Measurements from ENCODE around the gene MAGI1. TPM values are rescaled to one million over a fixed set of nuclear protein-coding genes. Genes with fewer than 3 reads are reported as not detected.

MAGI1 gene
- total RNA-seq, 1 donor from 2014 or later = not detected

- Mint-ChIP-seq H3K4me3 (no peak overlapping the region), H3K27ac (no peak overlapping the region), H3K9me3 (peaks cover 5% of the 10 kb centered on the region), H3K27me3 (no peaks in the 10 kb centered on the region), H3K4me1 (no peaks in the 10 kb centered on the region), H3K36me3 (ENCODE audit: low read depth) (no peaks in the 10 kb centered on the region)
- TF ChIP-seq CTCF (IDR thresholded peaks at IDR 0.05) = no peak
- DNase-seq (no peak), ATAC-seq (ENCODE audit: low read depth) (no peak)
- ChIA-PET POLR2A (no interaction called here), CTCF (no interaction called here)
- intact Hi-C loops (cut with micrococcal nuclease) = no loop called here
Observed at GRCh38 chr3:65472501-65472900, 566.2 kb downstream of the MAGI1 start.

- DNase-seq (no peak), ATAC-seq (ENCODE audit: low read depth) (no peak)
- H3K27me3 Mint-ChIP-seq = no peaks in the 10 kb centered on the region
- H3K36me3 Mint-ChIP-seq (ENCODE audit: low read depth) = no peaks in the 10 kb centered on the region
- intact Hi-C loops (cut with micrococcal nuclease) = no loop called here
- no peaks in the 10 kb centered on the region for H3K4me1 Mint-ChIP-seq
- POLR2A ChIA-PET = no interaction called here
- no peak for TF ChIP-seq CTCF (IDR thresholded peaks at IDR 0.05)
- no peak overlapping the region for H3K27ac Mint-ChIP-seq
- CTCF ChIA-PET = no interaction called here
- no peak overlapping the region for H3K4me3 Mint-ChIP-seq
- peaks cover 5% of the 10 kb centered on the region for H3K9me3 Mint-ChIP-seq
Observed at GRCh38 chr3:65466300-65466988, 572.3 kb downstream of the MAGI1 start.

DNA sequence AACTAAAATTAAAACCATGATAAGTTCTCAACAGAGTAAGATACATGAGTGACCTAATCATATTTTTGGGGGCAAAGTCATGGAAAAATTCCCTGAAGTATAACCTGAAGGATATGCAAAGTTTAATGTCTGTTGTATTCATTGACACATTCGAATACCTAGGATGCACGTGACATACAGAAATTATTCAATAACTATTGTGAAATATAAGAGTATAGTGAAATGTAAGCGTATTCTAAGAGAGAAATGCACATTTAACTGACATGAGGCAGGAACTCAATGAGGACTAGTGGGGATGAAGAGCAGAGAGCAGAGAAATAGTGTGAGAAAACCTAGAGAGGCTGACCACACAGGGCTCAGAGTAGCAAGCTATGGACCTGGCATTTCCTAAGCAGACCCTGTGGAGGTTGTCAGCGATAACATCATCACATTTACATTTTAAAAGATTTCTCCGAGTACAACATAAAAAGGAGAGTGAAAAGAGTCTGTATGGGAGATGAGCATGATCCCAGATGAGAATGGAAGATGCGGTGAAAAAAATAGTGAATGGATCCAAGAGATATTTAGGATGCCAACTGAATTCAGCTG, 588.8 kb downstream of the MAGI1 start:
- H3K27ac Mint-ChIP-seq = no peak overlapping the region
- intact Hi-C loops (cut with micrococcal nuclease) = no loop called here
- peaks cover 5% of the 10 kb centered on the region for H3K9me3 Mint-ChIP-seq
- H3K27me3 Mint-ChIP-seq = no peaks in the 10 kb centered on the region
- no peak for TF ChIP-seq CTCF (IDR thresholded peaks at IDR 0.05)
- ChIA-PET CTCF (no interaction called here), POLR2A (no interaction called here)
- H3K36me3 Mint-ChIP-seq (ENCODE audit: low read depth) = no peaks in the 10 kb centered on the region
- DNase-seq (no peak), ATAC-seq (ENCODE audit: low read depth) (no peak)
- no peak overlapping the region for H3K4me3 Mint-ChIP-seq
- no peaks in the 10 kb centered on the region for H3K4me1 Mint-ChIP-seq

GRCh38 chr3:65448120-65448519, 590.6 kb downstream of the MAGI1 start:
- Mint-ChIP-seq H3K27me3 (no peaks in the 10 kb centered on the region), H3K9me3 (peaks cover 3% of the 10 kb centered on the region), H3K4me1 (no peaks in the 10 kb centered on the region), H3K27ac (no peak overlapping the region), H3K36me3 (ENCODE audit: low read depth) (no peaks in the 10 kb centered on the region), H3K4me3 (no peak overlapping the region)
- DNase-seq (no peak), ATAC-seq (ENCODE audit: low read depth) (no peak)
- intact Hi-C loops (cut with micrococcal nuclease) = no loop called here
- ChIA-PET CTCF (no interaction called here), POLR2A (no interaction called here)
- no peak for TF ChIP-seq CTCF (IDR thresholded peaks at IDR 0.05)

DNA sequence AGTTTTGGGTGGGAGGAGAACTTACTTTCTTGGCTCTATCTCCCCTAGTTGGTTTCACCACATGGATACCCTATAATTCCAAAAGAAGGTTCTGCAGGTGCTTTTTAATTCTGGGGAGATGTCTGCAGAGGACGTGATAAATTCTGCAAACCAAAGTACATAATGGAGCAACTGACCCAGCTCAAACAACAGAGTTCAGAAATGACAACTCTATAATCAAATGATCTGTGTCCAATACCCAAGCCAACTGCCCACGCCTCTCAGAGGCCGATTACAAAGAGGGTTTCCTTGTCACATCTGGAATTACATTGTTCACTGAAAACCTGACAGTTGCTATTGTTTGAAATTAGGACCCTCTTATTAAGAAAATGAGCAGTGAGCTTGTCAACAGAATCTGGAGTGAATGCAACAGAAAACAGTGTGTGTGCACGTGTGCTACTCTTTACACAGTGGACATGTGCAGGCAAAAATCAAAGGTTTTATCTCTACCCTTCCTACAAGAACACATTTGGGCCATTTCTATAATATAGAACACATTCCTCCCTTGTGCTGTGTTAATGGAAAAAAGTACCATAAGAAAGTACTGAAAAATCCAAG, 593.0 kb downstream of the MAGI1 start:
- no peak for ATAC-seq (ENCODE audit: low read depth)
- ChIA-PET POLR2A (no interaction called here), CTCF (no interaction called here)
- no peak overlapping the region for H3K4me3 Mint-ChIP-seq
- H3K27ac Mint-ChIP-seq = no peak overlapping the region
- H3K4me1 Mint-ChIP-seq = no peaks in the 10 kb centered on the region
- no peaks in the 10 kb centered on the region for H3K36me3 Mint-ChIP-seq (ENCODE audit: low read depth)
- DNase-seq = no peak
- H3K9me3 Mint-ChIP-seq = peaks cover 3% of the 10 kb centered on the region
- intact Hi-C loops (cut with micrococcal nuclease) = no loop called here
- TF ChIP-seq CTCF (IDR thresholded peaks at IDR 0.05) = no peak
- H3K27me3 Mint-ChIP-seq = no peaks in the 10 kb centered on the region

Data from activated B cell treated with CpG ODN at 0.5 μM for 24 hours (primary cell).